Progenitor cell of endocrine pancreas (in vitro differentiated cells): Measurements from ENCODE around the gene LCN15. TPM values are rescaled to one million over a fixed set of nuclear protein-coding genes. Genes with fewer than 3 reads are reported as not detected.
A peak's percentile ranks its signal among the peaks of the same experiment; 100 is the strongest.

Source experiments
- DNase-seq: peaks from one replicate; pipeline ENCODE4 v3.0.0; 2021; ENCODE audit warnings: low spot score; ENCODE audit not compliant: unreplicated experiment
- H3K27ac Mint-ChIP-seq: 2 replicates; pipeline ENCODE4 v1.8.0; 2021; ENCODE audit warnings: mild to moderate bottlenecking, moderate library complexity, mixed read lengths
- H3K27me3 Mint-ChIP-seq: 2 replicates; pipeline ENCODE4 v1.8.0; 2021; ENCODE audit warnings: mixed read lengths
- H3K36me3 Mint-ChIP-seq: 2 replicates; pipeline ENCODE4 v1.8.0; 2022; ENCODE audit warnings: mixed read lengths; ENCODE audit not compliant: insufficient read depth
- H3K4me1 Mint-ChIP-seq: 2 replicates; pipeline ENCODE4 v1.8.0; 2021; ENCODE audit warnings: low read depth, mixed read lengths
- H3K4me3 Mint-ChIP-seq: 2 replicates; pipeline ENCODE4 v1.8.0; 2021; ENCODE audit warnings: low read depth, mild to moderate bottlenecking, moderate library complexity, mixed read lengths
- H3K9me3 Mint-ChIP-seq: 2 replicates; pipeline ENCODE4 v1.8.0; 2021; ENCODE audit warnings: low read depth, mixed read lengths
- total RNA-seq: library from RNA; stranded (reverse); gene quantifications from 2 replicates; pipeline ENCODE4 v1.2.1, GENCODE V29; 2021
- TF ChIP-seq, protein P1 (sequence below): fragments of 200-600 bp; sonication (generic); IDR thresholded peaks from one replicate; pipeline ENCODE4 v1.5.0; 2021; ENCODE audit warnings: antibody characterized with exemption, mild to moderate bottlenecking; ENCODE audit not compliant: unreplicated experiment

LCN15 gene
- total RNA-seq, 1 donor from 2014 or later = not detected

DNA sequence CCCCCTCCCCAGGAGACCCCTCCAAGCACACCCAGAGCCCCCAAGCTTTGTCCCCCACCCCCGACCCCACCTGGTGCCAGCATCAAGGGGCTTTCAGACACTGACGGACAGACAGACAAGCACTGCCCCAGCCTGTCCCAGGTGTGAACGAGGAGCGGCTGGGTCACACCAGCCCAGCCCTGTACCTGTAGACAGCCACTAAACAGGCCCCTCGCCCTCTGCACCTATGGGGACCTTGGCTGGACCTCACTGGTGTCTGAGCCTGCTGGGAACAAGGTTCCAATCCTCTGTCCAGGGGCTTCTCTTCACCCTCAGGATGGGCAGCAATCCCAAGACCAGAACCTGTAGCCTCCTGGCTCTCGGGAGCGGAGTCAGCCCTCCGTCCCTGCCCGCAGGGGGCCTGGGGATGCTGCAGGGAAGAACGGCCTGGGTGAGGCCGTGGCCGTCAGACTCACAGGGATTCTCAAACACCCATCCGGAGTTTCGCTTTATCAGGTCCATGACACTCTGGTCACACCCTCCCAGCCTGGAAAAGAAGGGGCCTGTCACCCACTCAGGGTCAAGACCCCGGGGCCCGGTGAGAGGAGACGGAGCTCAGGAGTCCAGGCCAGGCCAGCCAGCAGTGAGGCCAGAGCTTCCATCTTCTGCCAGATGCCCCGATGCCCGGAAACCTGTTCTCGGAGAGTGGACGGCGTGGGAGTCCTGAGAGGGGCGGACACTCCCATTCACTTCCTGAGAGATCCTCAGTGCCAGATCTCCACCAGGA is 18.7 kb downstream of the LCN15 start:
- H3K27ac Mint-ChIP-seq = no peak overlapping the region
- no peaks in the 10 kb centered on the region for H3K4me1 Mint-ChIP-seq
- no peak overlapping the region for H3K4me3 Mint-ChIP-seq
- H3K27me3 Mint-ChIP-seq = no peaks in the 10 kb centered on the region
- H3K9me3 Mint-ChIP-seq = no peaks in the 10 kb centered on the region
- TF ChIP-seq, protein P1, sequence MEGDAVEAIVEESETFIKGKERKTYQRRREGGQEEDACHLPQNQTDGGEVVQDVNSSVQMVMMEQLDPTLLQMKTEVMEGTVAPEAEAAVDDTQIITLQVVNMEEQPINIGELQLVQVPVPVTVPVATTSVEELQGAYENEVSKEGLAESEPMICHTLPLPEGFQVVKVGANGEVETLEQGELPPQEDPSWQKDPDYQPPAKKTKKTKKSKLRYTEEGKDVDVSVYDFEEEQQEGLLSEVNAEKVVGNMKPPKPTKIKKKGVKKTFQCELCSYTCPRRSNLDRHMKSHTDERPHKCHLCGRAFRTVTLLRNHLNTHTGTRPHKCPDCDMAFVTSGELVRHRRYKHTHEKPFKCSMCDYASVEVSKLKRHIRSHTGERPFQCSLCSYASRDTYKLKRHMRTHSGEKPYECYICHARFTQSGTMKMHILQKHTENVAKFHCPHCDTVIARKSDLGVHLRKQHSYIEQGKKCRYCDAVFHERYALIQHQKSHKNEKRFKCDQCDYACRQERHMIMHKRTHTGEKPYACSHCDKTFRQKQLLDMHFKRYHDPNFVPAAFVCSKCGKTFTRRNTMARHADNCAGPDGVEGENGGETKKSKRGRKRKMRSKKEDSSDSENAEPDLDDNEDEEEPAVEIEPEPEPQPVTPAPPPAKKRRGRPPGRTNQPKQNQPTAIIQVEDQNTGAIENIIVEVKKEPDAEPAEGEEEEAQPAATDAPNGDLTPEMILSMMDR = no peak
- no peaks in the 10 kb centered on the region for H3K36me3 Mint-ChIP-seq
- DNase-seq = no peak

- TF ChIP-seq, protein P1 = no peak
- DNase-seq = no peak
- H3K4me1 Mint-ChIP-seq = no peaks in the 10 kb centered on the region
- no peaks in the 10 kb centered on the region for H3K9me3 Mint-ChIP-seq
- peaks cover 3% of the 10 kb centered on the region for H3K27me3 Mint-ChIP-seq
- no peak overlapping the region for H3K4me3 Mint-ChIP-seq
- no peaks in the 10 kb centered on the region for H3K36me3 Mint-ChIP-seq
- H3K27ac Mint-ChIP-seq = no peak overlapping the region
Measured at GRCh38 chr9:136744773-136745172, 19.5 kb downstream of the LCN15 start.

DNA sequence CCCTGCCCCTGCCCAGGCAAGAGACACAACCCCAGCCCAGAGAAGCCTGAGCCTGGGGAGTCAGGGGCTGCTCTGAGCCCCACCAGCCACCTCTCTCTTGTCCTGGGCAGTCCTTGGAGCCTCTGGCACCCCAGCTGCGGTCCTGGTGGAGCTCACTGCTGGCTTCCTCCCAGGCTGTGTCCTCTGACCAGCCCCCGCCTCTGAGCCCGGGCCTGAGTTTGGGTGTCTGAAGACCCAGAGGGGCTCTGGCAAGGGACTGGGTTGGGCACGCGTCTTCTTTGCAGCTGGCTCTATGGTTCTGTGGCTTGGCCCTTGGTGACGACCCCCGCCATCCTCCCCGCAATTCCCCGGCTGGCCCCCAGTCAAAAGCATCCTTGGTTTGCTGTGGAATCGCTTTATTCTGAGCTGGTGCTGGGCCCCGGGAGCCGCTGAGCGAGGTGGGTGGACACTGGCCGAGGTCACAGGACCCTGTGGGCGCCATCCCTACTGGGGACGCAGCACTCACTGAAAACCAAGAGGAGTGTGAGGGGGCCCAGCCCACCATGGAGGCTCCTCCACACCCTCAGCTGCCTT is 20.6 kb downstream of the LCN15 start:
- H3K36me3 Mint-ChIP-seq = no peaks in the 10 kb centered on the region
- TF ChIP-seq, protein P1 = no peak
- DNase-seq = no peak
- no peaks in the 10 kb centered on the region for H3K9me3 Mint-ChIP-seq
- no peaks in the 10 kb centered on the region for H3K4me1 Mint-ChIP-seq
- no peak overlapping the region for H3K27ac Mint-ChIP-seq
- no peak overlapping the region for H3K4me3 Mint-ChIP-seq
- peaks cover 12% of the 10 kb centered on the region for H3K27me3 Mint-ChIP-seq

DNA sequence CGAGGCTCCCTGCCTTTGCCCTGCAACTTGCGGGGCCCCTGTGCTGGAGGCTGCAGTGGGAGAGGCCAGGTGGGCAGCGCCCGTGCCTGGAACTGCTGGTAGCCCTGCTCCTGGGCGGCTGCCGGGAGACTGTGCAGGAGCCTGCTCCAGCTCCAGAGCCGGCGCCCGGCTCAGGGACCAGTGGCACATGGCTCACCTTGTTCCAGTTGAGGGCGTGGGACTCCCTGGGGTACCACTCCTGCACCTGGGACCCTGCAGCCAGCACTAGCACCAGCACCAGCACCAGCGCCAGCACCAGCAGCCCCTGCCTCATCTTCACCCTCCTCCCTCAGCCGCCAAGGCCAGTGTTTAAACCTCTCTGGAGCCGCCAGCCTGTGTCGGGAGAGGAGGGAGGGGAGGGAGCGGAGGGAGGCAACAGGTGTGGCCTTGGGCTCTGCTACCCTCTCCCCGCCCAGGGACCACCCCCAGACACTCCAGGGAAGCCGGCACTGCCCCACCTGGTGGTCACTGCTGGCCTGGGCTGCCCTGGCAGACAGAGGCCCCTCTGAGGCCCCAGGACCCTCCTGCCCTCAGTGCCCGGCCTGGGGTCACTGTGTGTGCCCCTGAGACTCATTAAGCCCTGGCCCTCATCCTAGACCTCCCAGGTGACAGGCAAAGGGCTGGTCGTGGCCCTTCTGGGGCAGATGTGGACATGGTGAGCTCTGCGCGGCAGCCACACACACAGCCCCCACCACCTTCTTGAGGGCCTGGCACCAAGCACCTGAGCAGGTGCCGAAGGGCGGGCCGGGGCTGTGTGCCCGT is 21.5 kb downstream of the LCN15 start, which contains the start of gene LCN10:
LCN10 (minus strand) TSS at position 350 of the 801 bp plus-strand sequence; CDS start at position 313, 37 bp downstream.
- TF ChIP-seq, protein P1 = peak; percentile 85
- no peaks in the 10 kb centered on the region for H3K4me1 Mint-ChIP-seq
- peak; percentile 75 for DNase-seq
- no peaks in the 10 kb centered on the region for H3K9me3 Mint-ChIP-seq
- H3K27me3 Mint-ChIP-seq = peaks cover 18% of the 10 kb centered on the region
- no peaks in the 10 kb centered on the region for H3K36me3 Mint-ChIP-seq
- H3K4me3 Mint-ChIP-seq = no peak within 1 kb of the TSS
- H3K27ac Mint-ChIP-seq = no peak within 1 kb of the TSS

- TF ChIP-seq, protein P1 = no peak
- peaks cover 18% of the 10 kb centered on the region for H3K27me3 Mint-ChIP-seq
- no peaks in the 10 kb centered on the region for H3K4me1 Mint-ChIP-seq
- H3K9me3 Mint-ChIP-seq = no peaks in the 10 kb centered on the region
- H3K36me3 Mint-ChIP-seq = no peaks in the 10 kb centered on the region
- H3K27ac Mint-ChIP-seq = no peak overlapping the region
- DNase-seq = no peak
- H3K4me3 Mint-ChIP-seq = no peak overlapping the region
Measured at GRCh38 chr9:136741883-136742571, 22.3 kb downstream of the LCN15 start.
